Thyroid gland (tissue), 4 donors: ENCODE measurements around the gene WDFY4.

ENCODE experiments used
- POLR2A ChIP-seq, 2 donors: fragments of 450-650 bp; IDR thresholded peaks; one replicate each; pipeline ENCODE4 v1.6.1; 2017; ENCODE audit warnings: antibody characterized with exemption in 2 of 2, mild to moderate bottlenecking in 2 of 2, moderate library complexity in 1 of 2
- TF ChIP-seq, protein P1 (sequence below), 6 experiments: fragments of 200-600 bp in 3 of 6; fragments of 450-650 bp in 3 of 6; sonication (generic) in 3 of 6; IDR thresholded peaks; one replicate each; pipeline ENCODE4 v1.5.1; 2016 to 2019; ENCODE audit warnings: antibody characterized with exemption in 6 of 6, mild to moderate bottlenecking in 2 of 6, inconsistent platforms in 1 of 6, moderate library complexity in 1 of 6

GRCh38 chr10:48777110-48777509, 92.4 kb downstream of the WDFY4 start:
- TF ChIP-seq, protein P1, sequence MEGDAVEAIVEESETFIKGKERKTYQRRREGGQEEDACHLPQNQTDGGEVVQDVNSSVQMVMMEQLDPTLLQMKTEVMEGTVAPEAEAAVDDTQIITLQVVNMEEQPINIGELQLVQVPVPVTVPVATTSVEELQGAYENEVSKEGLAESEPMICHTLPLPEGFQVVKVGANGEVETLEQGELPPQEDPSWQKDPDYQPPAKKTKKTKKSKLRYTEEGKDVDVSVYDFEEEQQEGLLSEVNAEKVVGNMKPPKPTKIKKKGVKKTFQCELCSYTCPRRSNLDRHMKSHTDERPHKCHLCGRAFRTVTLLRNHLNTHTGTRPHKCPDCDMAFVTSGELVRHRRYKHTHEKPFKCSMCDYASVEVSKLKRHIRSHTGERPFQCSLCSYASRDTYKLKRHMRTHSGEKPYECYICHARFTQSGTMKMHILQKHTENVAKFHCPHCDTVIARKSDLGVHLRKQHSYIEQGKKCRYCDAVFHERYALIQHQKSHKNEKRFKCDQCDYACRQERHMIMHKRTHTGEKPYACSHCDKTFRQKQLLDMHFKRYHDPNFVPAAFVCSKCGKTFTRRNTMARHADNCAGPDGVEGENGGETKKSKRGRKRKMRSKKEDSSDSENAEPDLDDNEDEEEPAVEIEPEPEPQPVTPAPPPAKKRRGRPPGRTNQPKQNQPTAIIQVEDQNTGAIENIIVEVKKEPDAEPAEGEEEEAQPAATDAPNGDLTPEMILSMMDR (IDR thresholded peaks at IDR 0.05), result no peak
- TF ChIP-seq POLR2A (IDR thresholded peaks at IDR 0.05), result no peak
